ENCODE measurements around the gene GFOD1. TPM values are rescaled to one million over a fixed set of nuclear protein-coding genes. Genes with fewer than 3 reads are reported as not detected.
"Not testable (repeated sequence)": the region's sequence is repeated elsewhere in the genome, so short reads cannot be mapped to it uniquely, and the experiment has no call there.

GFOD1 gene
- total and polyA plus RNA-seq, 7 donors: 2.3 to 18.3 (median 13.3) TPM

- intact Hi-C loops (cut with DNase I): no loop called here
- Histone ChIP-seq H3K27me3 (no peaks in the 10 kb centered on the region), H3K27ac (no peak overlapping the region), H3K4me3 (no peak overlapping the region), H3K36me3 (peaks cover 0 to 4% (median 0%) of the 10 kb centered on the region in 4 donors), H3K4me1 (peaks cover 0 to 21% (median 7%) of the 10 kb centered on the region in 4 donors), H3K9me3 (no peaks in the 10 kb centered on the region)
- no peak for DNase-seq
- 92 to 96% methylated on average over 4 of the region's 4 CpGs for WGBS, 2 donors
- TF ChIP-seq POLR2AphosphoS5 (IDR thresholded peaks at IDR 0.05) (no peak), POLR2A (IDR thresholded peaks at IDR 0.05) (no peak), CTCF (IDR thresholded peaks at IDR 0.05) (no peak), EP300 (IDR thresholded peaks at IDR 0.05) (no peak)
These were observed 26.1 kb downstream of the GFOD1 start for GRCh38 chr6:13461307-13461706.

- DNase-seq; H3K4me3 ChIP-seq; intact Hi-C loops (cut with DNase I); H3K27ac ChIP-seq; H3K36me3 ChIP-seq; H3K27me3 ChIP-seq; H3K9me3 ChIP-seq: not testable (repeated sequence)
- WGBS, 2 donors: 76 to 78% methylated on average over 2 of the region's 2 CpGs
- peaks cover 0 to 22% (median 9%) of the 10 kb centered on the region in 4 donors for H3K4me1 ChIP-seq
These were observed 27.1 kb downstream of the GFOD1 start for GRCh38 chr6:13460289-13460688.

GRCh38 chr6:13457577-13457976 lies 29.8 kb downstream of the GFOD1 start:
- H3K27me3 ChIP-seq: no peaks in the 10 kb centered on the region
- peak overlapping the region in 2 of 4 donors; percentile 28 to 35 for H3K27ac ChIP-seq
- 87 to 92% methylated on average over 7 of the region's 7 CpGs for WGBS, 2 donors
- intact Hi-C loops (cut with DNase I): no loop called here
- no peak overlapping the region for H3K4me3 ChIP-seq
- no peaks in the 10 kb centered on the region for H3K9me3 ChIP-seq
- peak; percentile 86 for DNase-seq
- H3K36me3 ChIP-seq: no peaks in the 10 kb centered on the region
- TF ChIP-seq CTCF (IDR thresholded peaks at IDR 0.05): no peak
- no peak for TF ChIP-seq POLR2A (IDR thresholded peaks at IDR 0.05)
- TF ChIP-seq POLR2AphosphoS5 (IDR thresholded peaks at IDR 0.05): peak in 2 of 4 donors; percentile 11 to 33
- H3K4me1 ChIP-seq: peaks cover 0 to 45% (median 29%) of the 10 kb centered on the region in 4 donors

- Histone ChIP-seq H3K36me3 (no peaks in the 10 kb centered on the region), H3K4me3 (no peak overlapping the region), H3K27ac (peak overlapping the region; percentile 7 to 87 (median 53)), H3K9me3 (no peaks in the 10 kb centered on the region), H3K4me1 (peaks cover 0 to 64% (median 48%) of the 10 kb centered on the region in 4 donors), H3K27me3 (no peaks in the 10 kb centered on the region)
- intact Hi-C loops (cut with DNase I): no loop called here
- 81 to 87% methylated on average over 5 of the region's 5 CpGs for WGBS, 2 donors
- TF ChIP-seq POLR2A (IDR thresholded peaks at IDR 0.05) (no peak), EP300 (IDR thresholded peaks at IDR 0.05) (no peak), CTCF (IDR thresholded peaks at IDR 0.05) (no peak), POLR2AphosphoS5 (IDR thresholded peaks at IDR 0.05) (no peak)
- no peak for DNase-seq
These were observed 31.8 kb downstream of the GFOD1 start for GRCh38 chr6:13455552-13455966.

- 53 to 73% methylated on average over 11 of the region's 11 CpGs for WGBS, 2 donors
- H3K27me3 ChIP-seq: no peaks in the 10 kb centered on the region
These were observed 32.8 kb downstream of the GFOD1 start for GRCh38 chr6:13454286-13455221.

More at GRCh38 chr6:13454286-13455221, 32.8 kb downstream of the GFOD1 start:
- Histone ChIP-seq H3K36me3 (no peaks in the 10 kb centered on the region), H3K4me1 (peaks cover 0 to 74% (median 57%) of the 10 kb centered on the region in 4 donors), H3K9me3 (no peaks in the 10 kb centered on the region), H3K4me3 (no peak overlapping the region), H3K27ac (peak overlapping the region; percentile 23 to 87 (median 58))
- peak; percentile 84 for DNase-seq
- intact Hi-C loops (cut with DNase I): no loop called here
- TF ChIP-seq POLR2AphosphoS5 (IDR thresholded peaks at IDR 0.05): peak in 1 of 4 donors; percentile 11
- TF ChIP-seq EP300 (IDR thresholded peaks at IDR 0.05): peak in 1 of 4 donors; percentile 12
- no peak for TF ChIP-seq CTCF (IDR thresholded peaks at IDR 0.05)

Data from sigmoid colon (tissue), 7 donors.